ENCODE measurements around the gene KCNT1. TPM values are rescaled to one million over a fixed set of nuclear protein-coding genes. Genes with fewer than 3 reads are reported as not detected.

The KCNT1 gene
- total RNA-seq, 1 experiment from 2014 or later: 0.09 TPM

DNA sequence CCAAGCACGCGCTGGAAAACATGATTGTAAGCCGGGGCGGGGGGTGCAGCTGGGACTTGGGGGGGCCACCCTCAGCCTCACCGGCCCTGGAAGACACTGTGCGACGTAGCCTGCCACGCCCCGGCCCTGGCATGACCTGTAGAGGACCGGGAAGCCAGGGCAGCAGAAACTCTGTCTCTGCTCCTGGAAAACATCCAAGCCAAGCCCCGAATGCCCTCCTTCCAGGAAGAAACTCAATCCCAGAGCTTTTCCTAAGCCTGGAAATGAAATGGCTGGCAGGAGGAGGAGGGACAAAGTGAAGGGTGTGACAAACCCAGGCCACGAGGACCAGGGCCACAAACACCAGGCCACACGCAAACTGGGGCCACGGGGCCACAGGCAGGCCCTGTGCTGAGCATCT is 55.4 kb downstream of the KCNT1 start:
- Mint-ChIP-seq H3K27me3 (ENCODE audit: insufficient read depth, unreplicated experiment) (peaks cover 8% of the 10 kb centered on the region), H3K9me3 (ENCODE audit: unreplicated experiment) (no peaks in the 10 kb centered on the region), H3K4me3 (ENCODE audit: unreplicated experiment) (no peak overlapping the region), H3K4me1 (ENCODE audit: low read depth, unreplicated experiment) (no peaks in the 10 kb centered on the region), H3K27ac (ENCODE audit: unreplicated experiment) (no peak overlapping the region), H3K36me3 (ENCODE audit: insufficient read depth, unreplicated experiment) (no peaks in the 10 kb centered on the region)
- ChIA-PET POLR2A (no interaction called here), CTCF (no interaction called here)
- no TSS peak for BruUV-seq (replicated peaks)
- TF ChIP-seq, protein P1, sequence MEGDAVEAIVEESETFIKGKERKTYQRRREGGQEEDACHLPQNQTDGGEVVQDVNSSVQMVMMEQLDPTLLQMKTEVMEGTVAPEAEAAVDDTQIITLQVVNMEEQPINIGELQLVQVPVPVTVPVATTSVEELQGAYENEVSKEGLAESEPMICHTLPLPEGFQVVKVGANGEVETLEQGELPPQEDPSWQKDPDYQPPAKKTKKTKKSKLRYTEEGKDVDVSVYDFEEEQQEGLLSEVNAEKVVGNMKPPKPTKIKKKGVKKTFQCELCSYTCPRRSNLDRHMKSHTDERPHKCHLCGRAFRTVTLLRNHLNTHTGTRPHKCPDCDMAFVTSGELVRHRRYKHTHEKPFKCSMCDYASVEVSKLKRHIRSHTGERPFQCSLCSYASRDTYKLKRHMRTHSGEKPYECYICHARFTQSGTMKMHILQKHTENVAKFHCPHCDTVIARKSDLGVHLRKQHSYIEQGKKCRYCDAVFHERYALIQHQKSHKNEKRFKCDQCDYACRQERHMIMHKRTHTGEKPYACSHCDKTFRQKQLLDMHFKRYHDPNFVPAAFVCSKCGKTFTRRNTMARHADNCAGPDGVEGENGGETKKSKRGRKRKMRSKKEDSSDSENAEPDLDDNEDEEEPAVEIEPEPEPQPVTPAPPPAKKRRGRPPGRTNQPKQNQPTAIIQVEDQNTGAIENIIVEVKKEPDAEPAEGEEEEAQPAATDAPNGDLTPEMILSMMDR (IDR thresholded peaks at IDR 0.05; ENCODE audit: insufficient read depth in 1 of 2, low read depth in 1 of 2, low read length in 1 of 2, severe bottlenecking in 1 of 2, unreplicated experiment in 1 of 2): no peak
- Histone ChIP-seq H3K4me3 (ENCODE audit: low read depth, low read length) (no peak overlapping the region), H3K9me3 (no peaks in the 10 kb centered on the region), H3K27me3 (replicated peaks; ENCODE audit: control insufficient read depth, insufficient read depth, low read length) (no peaks in the 10 kb centered on the region), H3K36me3 (ENCODE audit: control insufficient read depth, insufficient read depth, low read length) (no peaks in the 10 kb centered on the region), H3K4me1 (no peaks in the 10 kb centered on the region)
- no peak for DNase-seq
- intact Hi-C loops (cut with micrococcal nuclease; ENCODE audit: unreplicated experiment): no loop called here

DNA sequence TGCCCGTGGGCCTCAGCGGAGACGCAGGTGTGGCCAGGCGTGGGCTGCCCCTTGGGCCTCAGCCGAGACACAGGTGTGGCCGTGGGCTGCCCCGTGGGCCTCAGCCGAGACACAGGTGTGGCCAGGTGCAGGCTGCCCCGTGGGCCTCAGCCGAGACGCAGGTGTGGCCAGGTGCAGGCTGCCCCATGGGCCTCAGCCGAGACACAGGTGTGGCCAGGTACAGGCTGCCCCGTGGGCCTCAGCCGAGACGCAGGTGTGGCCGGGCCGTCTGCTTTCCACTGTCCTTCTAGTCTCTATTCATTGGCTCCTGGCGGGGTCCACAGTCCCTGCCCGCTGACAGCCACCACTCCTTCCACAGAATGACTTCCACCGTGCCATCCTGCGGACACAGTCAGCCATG is 56.1 kb downstream of the KCNT1 start:
- H3K27me3 Mint-ChIP-seq (ENCODE audit: insufficient read depth, unreplicated experiment): peaks cover 3% of the 10 kb centered on the region
- ChIA-PET POLR2A (no interaction called here), CTCF (no interaction called here)
- no peak for DNase-seq
- no peak overlapping the region for H3K27ac Mint-ChIP-seq (ENCODE audit: unreplicated experiment)
- intact Hi-C loops (cut with micrococcal nuclease; ENCODE audit: unreplicated experiment): no loop called here
- H3K36me3 Mint-ChIP-seq (ENCODE audit: insufficient read depth, unreplicated experiment): no peaks in the 10 kb centered on the region
- TF ChIP-seq, protein P1 (IDR thresholded peaks at IDR 0.05; ENCODE audit: insufficient read depth in 1 of 2, low read depth in 1 of 2, low read length in 1 of 2, severe bottlenecking in 1 of 2, unreplicated experiment in 1 of 2): no peak
- no peak overlapping the region for H3K4me3 ChIP-seq (ENCODE audit: low read depth, low read length)
- H3K9me3 Mint-ChIP-seq (ENCODE audit: unreplicated experiment): no peaks in the 10 kb centered on the region
- no TSS peak for BruUV-seq (replicated peaks)
- H3K4me3 Mint-ChIP-seq (ENCODE audit: unreplicated experiment): no peak overlapping the region
- no peaks in the 10 kb centered on the region for H3K4me1 Mint-ChIP-seq (ENCODE audit: low read depth, unreplicated experiment)
- no peaks in the 10 kb centered on the region for H3K36me3 ChIP-seq (ENCODE audit: control insufficient read depth, insufficient read depth, low read length)
- H3K9me3 ChIP-seq: no peaks in the 10 kb centered on the region
- H3K4me1 ChIP-seq: no peaks in the 10 kb centered on the region
- H3K27me3 ChIP-seq (replicated peaks; ENCODE audit: control insufficient read depth, insufficient read depth, low read length): no peaks in the 10 kb centered on the region

DNA sequence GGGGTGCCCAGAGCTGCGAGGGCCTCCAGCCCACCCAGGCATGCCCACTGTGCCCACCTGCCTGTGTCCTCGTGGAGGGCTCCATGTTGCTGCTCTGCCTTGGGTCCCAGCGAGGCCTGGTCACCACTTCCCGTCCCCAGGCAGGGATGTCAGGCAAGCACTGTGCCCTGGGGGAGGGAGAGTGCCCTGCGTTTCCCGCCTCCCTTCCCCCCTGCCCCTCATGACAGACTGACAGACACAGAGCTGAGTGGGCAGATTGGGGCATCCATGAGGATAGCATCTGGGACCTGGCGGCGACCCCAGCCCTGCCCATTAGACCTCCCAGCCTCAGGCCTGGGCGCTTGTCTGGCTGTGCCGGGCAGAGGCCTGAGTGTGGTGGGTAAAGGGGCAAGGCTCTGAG is 56.9 kb downstream of the KCNT1 start:
- Mint-ChIP-seq H3K27ac (ENCODE audit: unreplicated experiment) (no peak overlapping the region), H3K4me3 (ENCODE audit: unreplicated experiment) (no peak overlapping the region), H3K36me3 (ENCODE audit: insufficient read depth, unreplicated experiment) (no peaks in the 10 kb centered on the region), H3K4me1 (ENCODE audit: low read depth, unreplicated experiment) (no peaks in the 10 kb centered on the region), H3K9me3 (ENCODE audit: unreplicated experiment) (no peaks in the 10 kb centered on the region), H3K27me3 (ENCODE audit: insufficient read depth, unreplicated experiment) (peaks cover 3% of the 10 kb centered on the region)
- Histone ChIP-seq H3K9me3 (no peaks in the 10 kb centered on the region), H3K27me3 (replicated peaks; ENCODE audit: control insufficient read depth, insufficient read depth, low read length) (no peaks in the 10 kb centered on the region), H3K36me3 (ENCODE audit: control insufficient read depth, insufficient read depth, low read length) (no peaks in the 10 kb centered on the region), H3K4me3 (ENCODE audit: low read depth, low read length) (no peak overlapping the region), H3K4me1 (no peaks in the 10 kb centered on the region)
- no peak for DNase-seq
- BruUV-seq (replicated peaks): no TSS peak
- ChIA-PET CTCF (no interaction called here), POLR2A (no interaction called here)
- intact Hi-C loops (cut with micrococcal nuclease; ENCODE audit: unreplicated experiment): no loop called here
- TF ChIP-seq, protein P1 (IDR thresholded peaks at IDR 0.05; ENCODE audit: insufficient read depth in 1 of 2, low read depth in 1 of 2, low read length in 1 of 2, severe bottlenecking in 1 of 2, unreplicated experiment in 1 of 2): no peak
